H1 (cell line): ENCODE data around the gene GDNF. TPM values are rescaled to one million over a fixed set of nuclear protein-coding genes. Genes with fewer than 3 reads are reported as not detected.

Experiments used
- CTCF ChIA-PET: fragments of 300-600 bp; sonication (Branson Sonifier 250); formaldehyde crosslinking; loops from one replicate; lab custom pipeline; 2021; ENCODE audit not compliant: partially characterized antibody; lab: Charles Lee
- POLR2A ChIA-PET: fragments of 300-600 bp; sonication (Branson Sonifier 250); formaldehyde crosslinking; loops from one replicate; lab custom pipeline; 2021; ENCODE audit warnings: inconsistent platforms; ENCODE audit not compliant: partially characterized antibody; lab: Charles Lee
- DNase-seq, 2 experiments: peaks; one replicate each; pipeline versions ENCODE4 v3.0.0 to v3.0.0-alpha.2; 2010 to 2022; ENCODE audit warnings: low spot score in 2 of 2, low read depth in 1 of 2, mixed read lengths in 1 of 2
- FAIRE-seq: peaks from 2 replicates; lab custom pipeline; 2011; peaks lifted over from hg19 to GRCh38; lab: Jason Lieb, UNC
- H2AFZ ChIP-seq: 2 replicates; pipeline ENCODE4 v1.8.1; 2012; ENCODE audit warnings: low read length, inconsistent platforms
- H2AK5ac ChIP-seq: 2 replicates; pipeline ENCODE4 v1.6.1; 2013; ENCODE audit warnings: low read depth, low read length
- H2BK120ac ChIP-seq: replicated peaks from 2 replicates; pipeline ENCODE3; 2013; ENCODE audit warnings: low read depth, low read length, inconsistent platforms
- H2BK12ac ChIP-seq: 2 replicates; pipeline ENCODE4 v1.6.1; 2013; ENCODE audit warnings: low read depth, low read length
- H2BK15ac ChIP-seq: 2 replicates; pipeline ENCODE4 v1.6.1; 2013; ENCODE audit warnings: low read length
- H2BK20ac ChIP-seq: 2 replicates; pipeline ENCODE4 v1.6.1; 2013; ENCODE audit warnings: low read length
- H2BK5ac ChIP-seq: 2 replicates; pipeline ENCODE4 v1.6.1; 2013; ENCODE audit warnings: low read depth, low read length
- H3K14ac ChIP-seq: 2 replicates; pipeline ENCODE4 v1.6.1; 2013; ENCODE audit warnings: inconsistent platforms; ENCODE audit not compliant: insufficient read length
- H3K18ac ChIP-seq: 2 replicates; pipeline ENCODE4 v1.6.1; 2013; ENCODE audit warnings: low read length; ENCODE audit errors: extremely low read depth
- H3K23ac ChIP-seq: 2 replicates; pipeline ENCODE4 v1.6.1; 2013; ENCODE audit warnings: inconsistent platforms; ENCODE audit not compliant: insufficient read length
- H3K23me2 ChIP-seq: 2 replicates; pipeline ENCODE4 v1.6.1; 2013; ENCODE audit warnings: low read depth, low read length
- H3K27ac ChIP-seq: 2 replicates; pipeline ENCODE4 v1.6.1; 2011; ENCODE audit warnings: low read depth, low read length, inconsistent platforms
- H3K27me3 ChIP-seq, 4 experiments: replicated peaks in 1 of 4; 1 replicate in 1 of 4; 2 replicates in 3 of 4; pipeline versions ENCODE4 v1.6.1 to v1.8.1; 2011 to 2013; ENCODE audit warnings: low read length in 3 of 4, mild to moderate bottlenecking in 3 of 4, inconsistent platforms in 2 of 4, mixed read lengths in 2 of 4, moderate library complexity in 1 of 4; ENCODE audit not compliant: control insufficient read depth in 3 of 4, insufficient read depth in 3 of 4; ENCODE audit errors: extremely low read depth in 1 of 4
- H3K36me3 ChIP-seq, 4 experiments: 2 replicates each; pipeline versions ENCODE4 v1.6.1 to v1.8.1; 2011 to 2013; ENCODE audit warnings: mild to moderate bottlenecking in 4 of 4, low read length in 3 of 4, moderate library complexity in 2 of 4, control low read depth in 1 of 4, inconsistent platforms in 1 of 4; ENCODE audit not compliant: insufficient read depth in 4 of 4, control insufficient read depth in 2 of 4
- H3K4ac ChIP-seq: replicated peaks from 2 replicates; pipeline ENCODE3; 2013; ENCODE audit warnings: low read length, low read depth, mixed read lengths, inconsistent platforms; ENCODE audit not compliant: insufficient read length
- H3K4me1 ChIP-seq, 4 experiments: replicated peaks in 1 of 4; 1 replicate in 1 of 4; 2 replicates in 3 of 4; pipeline versions ENCODE4 v1.6.1 to v1.8.1; 2011 to 2013; ENCODE audit warnings: low read length in 3 of 4, inconsistent platforms in 2 of 4, mixed read lengths in 1 of 4; ENCODE audit not compliant: insufficient read depth in 4 of 4, control insufficient read depth in 3 of 4
- H3K4me2 ChIP-seq, 2 experiments: 2 replicates each; pipeline versions ENCODE4 v1.6.1 to v1.8.1; 2011 to 2013; ENCODE audit warnings: low read depth in 2 of 2, low read length in 2 of 2, control low read depth in 1 of 2, inconsistent platforms in 1 of 2, mild to moderate bottlenecking in 1 of 2; ENCODE audit not compliant: insufficient read depth in 1 of 2
- H3K4me3 ChIP-seq, 4 experiments: fragments of 200-600, 300-600 bp in 1 of 4; sonication (generic), shearing (Covaris generic), sonication (Bioruptor Twin) in 1 of 4; 2 replicates each; pipeline versions ENCODE4 v1.5.1 to v1.8.1; 2011 to 2016; ENCODE audit warnings: low read length in 4 of 4, low read depth in 3 of 4, control low read depth in 2 of 4, inconsistent platforms in 2 of 4, mild to moderate bottlenecking in 2 of 4, mixed read lengths in 1 of 4, moderate library complexity in 1 of 4; ENCODE audit not compliant: insufficient read depth in 2 of 4; ENCODE audit errors: extremely low read depth in 1 of 4
- H3K56ac ChIP-seq: replicated peaks from 2 replicates; pipeline ENCODE3; 2013; ENCODE audit warnings: low read depth, mild to moderate bottlenecking, mixed read lengths, low read length, inconsistent platforms; ENCODE audit not compliant: insufficient read length
- H3K79me1 ChIP-seq: 2 replicates; pipeline ENCODE4 v1.6.1; 2013; ENCODE audit warnings: low read depth, low read length, control low read depth
- H3K79me2 ChIP-seq, 2 experiments: 2 replicates each; pipeline versions ENCODE4 v1.6.1 to v1.8.1; 2012 to 2013; ENCODE audit warnings: low read length in 2 of 2, mild to moderate bottlenecking in 2 of 2, inconsistent platforms in 1 of 2; ENCODE audit not compliant: insufficient read depth in 2 of 2, control insufficient read depth in 1 of 2
- H3K9ac ChIP-seq, 4 experiments: replicated peaks in 1 of 4; 1 replicate in 1 of 4; 2 replicates in 3 of 4; pipeline versions ENCODE4 v1.6.1 to v1.8.1; 2011 to 2013; ENCODE audit warnings: low read depth in 3 of 4, low read length in 3 of 4, control low read depth in 2 of 4, mild to moderate bottlenecking in 2 of 4, moderate library complexity in 2 of 4, inconsistent platforms in 1 of 4; ENCODE audit errors: extremely low read depth in 1 of 4
- H3K9me3 ChIP-seq, 2 experiments: 2 replicates each; pipeline versions ENCODE4 v1.6.1 to v1.8.1; 2012 to 2013; ENCODE audit warnings: mild to moderate bottlenecking in 2 of 2, moderate library complexity in 2 of 2, control low read depth in 1 of 2, inconsistent platforms in 1 of 2, low read depth in 1 of 2, low read length in 1 of 2, mixed read lengths in 1 of 2; ENCODE audit not compliant: insufficient read depth in 2 of 2
- H4K20me1 ChIP-seq, 2 experiments: replicated peaks in 1 of 2; 2 replicates each; pipeline versions ENCODE3 to v1.8.1; 2011 to 2013; ENCODE audit warnings: inconsistent platforms in 2 of 2, low read length in 2 of 2, mild to moderate bottlenecking in 1 of 2; ENCODE audit not compliant: insufficient read depth in 2 of 2, control insufficient read depth in 1 of 2
- H4K5ac ChIP-seq: 2 replicates; pipeline ENCODE4 v1.6.1; 2013; ENCODE audit warnings: low read length, low read depth, mixed read lengths, inconsistent platforms; ENCODE audit not compliant: insufficient read length
- H4K8ac ChIP-seq: 2 replicates; pipeline ENCODE4 v1.8.0; 2013; ENCODE audit warnings: mild to moderate bottlenecking, moderate library complexity, low read length, inconsistent platforms; ENCODE audit not compliant: insufficient read depth; ENCODE audit errors: extremely low read depth
- H4K91ac ChIP-seq: replicated peaks from 2 replicates; pipeline ENCODE3; 2013; ENCODE audit warnings: low read length, mixed read lengths, inconsistent platforms; ENCODE audit not compliant: insufficient read length
- WGBS, 2 experiments: shearing (Covaris generic) in 1 of 2; methylation state at CpG; one replicate each; pipeline versions ENCODE4 v1.1.6 to v1.1.7; 2013 to 2015; ENCODE audit warnings: low lambda C conversion rate in 2 of 2, mixed read lengths in 2 of 2, inconsistent platforms in 1 of 2, low coverage in 1 of 2, missing lambda C conversion rate in 1 of 2; ENCODE audit not compliant: insufficient replicate concordance in 2 of 2, insufficient coverage in 1 of 2, insufficient read length in 1 of 2; ENCODE audit errors: extremely low coverage in 1 of 2, missing lambda C conversion rate in 1 of 2; 5-methylcytosine and 5-hydroxymethylcytosine counted together
- polyA plus RNA-seq, 7 experiments: library from polyadenylated mRNA; depleted of rRNA in 3 of 7; stranded (reverse) in 5 of 7; unstranded in 2 of 7; fragments of >200 nt in 5 of 7; fragments of 200-250 nt in 2 of 7; gene quantifications; 1 replicate in 5 of 7; 2 replicates in 1 of 7; 4 replicates in 1 of 7; pipeline versions ENCODE4 v1.2.1 to v1.2.3, GENCODE V29; 2011 to 2013; ENCODE audit warnings: missing spikeins in 2 of 7, mixed read lengths in 2 of 7
- total RNA-seq: library from RNA; stranded (reverse); fragmentation: NEBNext Ultra II Directional; extraction: Animal tissue kit (Norgen Biotek cat#: 25700); gene quantifications from 2 replicates; pipeline ENCODE4 v1.2.1, GENCODE V29; 2021

Gene GDNF
- total and polyA plus RNA-seq, 2 of the 8 experiments (the other 6 are each of a cell fraction or from before 2014, with no cell fraction given) = 0.15 to 2.0 TPM

GRCh38 chr5:37881359-37881758 is 41.5 kb upstream of the GDNF start:
- no peak overlapping the region for H3K4ac ChIP-seq
- no peak overlapping the region for H3K56ac ChIP-seq
- H3K14ac ChIP-seq = no peak overlapping the region
- H3K27ac ChIP-seq = no peak overlapping the region
- H2BK120ac ChIP-seq = no peak overlapping the region
- no peak for FAIRE-seq
- CTCF ChIA-PET = interaction anchor here (1.3 kb wide), 1 partner anchor 10 kb away, joined by 5 read pairs; no protein-coding TSS in a partner anchor
- peaks cover 0 to 2% of the 10 kb centered on the region in 2 experiments for H4K20me1 ChIP-seq
- 95% methylated on average over 3 of the region's 3 CpGs; no CpG with 5 or more reads in 1 of the 2 experiments for WGBS, 2 experiments
- no peak overlapping the region for H4K91ac ChIP-seq
- H3K18ac ChIP-seq = no peak overlapping the region
- H3K4me1 ChIP-seq = no peaks in the 10 kb centered on the region
- no peak overlapping the region for H4K8ac ChIP-seq
- H3K27me3 ChIP-seq = no peaks in the 10 kb centered on the region; a peak in 1 of 7 replicates
- H3K23ac ChIP-seq = no peak overlapping the region
- no peak overlapping the region for H3K4me2 ChIP-seq
- H3K79me2 ChIP-seq = no peaks in the 10 kb centered on the region
- DNase-seq = no peak
- 0 out of 4 replicates have a peak, but pooled peaks cover 0 to 1% of the 10 kb centered on the region in 2 experiments for H3K9me3 ChIP-seq
- H2AFZ ChIP-seq = no peak overlapping the region
- H3K36me3 ChIP-seq = no peaks in the 10 kb centered on the region
- no peak overlapping the region for H2BK5ac ChIP-seq
- H2BK15ac ChIP-seq = no peak overlapping the region
- no peak overlapping the region for H2AK5ac ChIP-seq
- H3K23me2 ChIP-seq = peaks cover 5% of the 10 kb centered on the region; the same call in 1 of the 2 replicates
- no peaks in the 10 kb centered on the region for H3K79me1 ChIP-seq
- H2BK12ac ChIP-seq = no peak overlapping the region
- POLR2A ChIA-PET = no interaction called here
- H2BK20ac ChIP-seq = no peak overlapping the region
- H3K4me3 ChIP-seq = no peak overlapping the region
- H4K5ac ChIP-seq = no peak overlapping the region
- H3K9ac ChIP-seq = no peak overlapping the region
